ENCODE data around the gene RHOG.

RHOG gene

DNA sequence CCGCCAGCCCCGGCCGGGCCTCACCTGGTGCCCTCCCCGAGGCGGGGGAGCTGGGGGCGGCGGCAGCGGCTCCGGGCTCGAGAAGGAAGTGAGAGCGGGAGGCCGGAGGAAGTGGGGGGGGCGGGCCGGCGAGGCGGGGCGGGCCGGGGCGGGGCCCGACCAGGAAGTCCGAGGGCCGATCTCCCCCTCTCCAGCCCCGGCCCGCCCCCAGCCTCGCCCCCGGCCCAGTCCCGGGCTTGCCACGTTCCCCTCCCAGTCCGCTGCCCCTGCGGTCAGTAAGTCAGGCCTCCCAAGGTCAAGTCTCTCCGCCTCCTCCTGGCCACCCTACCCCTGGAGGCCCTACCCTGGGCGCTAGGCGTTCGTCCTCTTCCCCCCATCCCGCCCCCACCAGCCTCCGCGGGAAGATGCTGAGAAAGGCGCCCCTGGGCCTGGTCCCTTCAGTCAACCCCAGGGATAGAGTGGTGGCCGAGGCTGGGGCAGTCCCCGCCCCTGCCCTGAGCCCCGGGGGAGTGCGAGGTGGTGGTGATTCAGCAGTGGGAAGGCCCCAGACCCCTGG is at the start of gene RHOG:
TSS of gene RHOG (minus strand) at position 90 of the 556 bp plus-strand sequence. CDS start 12,821 bp downstream, outside the sequence.
- POLR2A ChIA-PET = interaction anchor here (0.6 to 2.7 kb wide), 9 partner anchors 8 to 1534 kb away, joined by 3 to 22 read pairs (median 4); partner anchors contain the start of gene STIM1
- DNase-seq (ENCODE audit: extremely low spot score) = peak; percentile 90
- CTCF ChIA-PET = interaction anchor here (0.8 to 43.8 kb wide), 31 partner anchors 9 to 251 kb away, joined by 3 to 1411 read pairs (median 5); partner anchors contain the start of genes NUP98 and STIM1
- TF ChIP-seq, protein P1, sequence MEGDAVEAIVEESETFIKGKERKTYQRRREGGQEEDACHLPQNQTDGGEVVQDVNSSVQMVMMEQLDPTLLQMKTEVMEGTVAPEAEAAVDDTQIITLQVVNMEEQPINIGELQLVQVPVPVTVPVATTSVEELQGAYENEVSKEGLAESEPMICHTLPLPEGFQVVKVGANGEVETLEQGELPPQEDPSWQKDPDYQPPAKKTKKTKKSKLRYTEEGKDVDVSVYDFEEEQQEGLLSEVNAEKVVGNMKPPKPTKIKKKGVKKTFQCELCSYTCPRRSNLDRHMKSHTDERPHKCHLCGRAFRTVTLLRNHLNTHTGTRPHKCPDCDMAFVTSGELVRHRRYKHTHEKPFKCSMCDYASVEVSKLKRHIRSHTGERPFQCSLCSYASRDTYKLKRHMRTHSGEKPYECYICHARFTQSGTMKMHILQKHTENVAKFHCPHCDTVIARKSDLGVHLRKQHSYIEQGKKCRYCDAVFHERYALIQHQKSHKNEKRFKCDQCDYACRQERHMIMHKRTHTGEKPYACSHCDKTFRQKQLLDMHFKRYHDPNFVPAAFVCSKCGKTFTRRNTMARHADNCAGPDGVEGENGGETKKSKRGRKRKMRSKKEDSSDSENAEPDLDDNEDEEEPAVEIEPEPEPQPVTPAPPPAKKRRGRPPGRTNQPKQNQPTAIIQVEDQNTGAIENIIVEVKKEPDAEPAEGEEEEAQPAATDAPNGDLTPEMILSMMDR (IDR thresholded peaks at IDR 0.05; ENCODE audit: control extremely low read depth, extremely low read depth, low read depth, missing control alignments) = no peak

DNA sequence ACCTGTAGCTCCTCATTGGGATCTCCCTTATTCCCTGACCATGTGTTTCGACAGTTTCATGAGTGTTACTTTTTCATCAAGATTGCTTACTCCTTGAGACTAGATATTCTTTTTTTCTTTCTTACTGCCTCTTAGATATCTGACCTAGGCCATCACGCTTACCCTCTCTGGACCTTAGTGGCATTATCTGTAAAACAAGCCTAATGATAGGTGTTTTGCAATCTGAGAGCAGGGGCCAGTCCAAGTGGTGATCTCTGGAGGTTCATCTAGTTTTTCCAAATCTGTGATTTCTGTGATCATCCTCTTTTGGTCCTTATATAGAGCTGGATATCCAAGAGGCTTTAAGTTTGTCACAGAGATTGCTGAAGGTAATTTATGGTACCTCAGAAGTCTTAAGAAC is 49.3 kb upstream of the RHOG start:
- DNase-seq (ENCODE audit: extremely low spot score) = no peak
- POLR2A ChIA-PET = no interaction called here
- TF ChIP-seq, protein P1 (IDR thresholded peaks at IDR 0.05; ENCODE audit: control extremely low read depth, extremely low read depth, low read depth, missing control alignments) = no peak
- CTCF ChIA-PET = interaction anchor here (0.7 to 2.0 kb wide), 5 partner anchors 11 to 183 kb away, joined by 3 to 7 read pairs (median 5); no protein-coding TSS in a partner anchor

GRCh38 chr11:3888876-3889275 is 48.1 kb upstream of the RHOG start:
- ChIA-PET CTCF (interaction anchor here (0.7 to 2.4 kb wide), 5 partner anchors 16 to 184 kb away, joined by 3 to 8 read pairs (median 3); no protein-coding TSS in a partner anchor), POLR2A (no interaction called here)
- TF ChIP-seq, protein P1 (IDR thresholded peaks at IDR 0.05; ENCODE audit: control extremely low read depth, extremely low read depth, low read depth, missing control alignments) = no peak
- no peak for DNase-seq (ENCODE audit: extremely low spot score)

DNA sequence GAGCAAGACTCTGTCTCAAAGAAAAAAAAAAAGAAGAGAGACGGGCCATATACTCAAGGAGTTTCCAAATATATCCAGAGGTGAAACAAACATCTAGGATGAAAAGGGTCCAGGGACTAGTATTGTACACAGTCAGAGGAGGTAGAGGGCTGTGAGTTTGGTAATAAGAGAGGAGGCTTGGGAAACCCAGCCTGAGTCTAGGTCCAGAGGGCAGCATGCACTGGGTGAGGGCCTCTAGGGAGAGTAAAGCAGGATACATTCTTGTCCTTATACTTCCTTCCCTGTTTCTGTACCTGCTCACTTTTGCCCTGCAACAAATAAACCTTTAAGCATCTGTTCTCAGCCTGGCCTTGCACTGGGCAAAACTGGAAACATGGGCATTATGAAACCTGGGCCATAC is 46.2 kb upstream of the RHOG start:
- TF ChIP-seq, protein P1 (IDR thresholded peaks at IDR 0.05; ENCODE audit: control extremely low read depth, extremely low read depth, low read depth, missing control alignments) = no peak
- ChIA-PET POLR2A (no interaction called here), CTCF (interaction anchor here (1.1 to 2.1 kb wide), 2 partner anchors 14 to 32 kb away, joined by 3 to 7 read pairs; partner anchors contain the start of gene STIM1)
- no peak for DNase-seq (ENCODE audit: extremely low spot score)

DNA sequence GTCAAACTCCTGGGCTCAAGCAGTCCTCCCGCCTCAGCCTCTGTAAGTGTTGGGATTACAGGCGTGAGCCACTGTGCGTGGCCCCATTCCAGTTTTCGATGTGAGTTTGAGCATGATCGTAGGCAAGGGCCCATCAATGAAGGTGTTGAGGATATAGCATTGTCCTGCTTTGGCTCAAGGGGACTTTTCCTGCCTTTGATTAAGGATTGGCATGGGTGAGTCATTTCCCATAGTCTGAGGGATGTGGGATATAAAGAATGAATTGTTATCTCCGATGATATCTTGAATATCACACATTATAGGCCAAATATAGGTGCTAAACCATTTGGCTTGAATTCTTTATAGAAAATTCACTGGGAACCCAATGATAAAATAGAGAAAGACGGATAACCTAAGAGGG is 45.1 kb upstream of the RHOG start:
- TF ChIP-seq, protein P1 (IDR thresholded peaks at IDR 0.05; ENCODE audit: control extremely low read depth, extremely low read depth, low read depth, missing control alignments) = no peak
- CTCF ChIA-PET = interaction anchor here (1.1 to 2.1 kb wide), 3 partner anchors 13 to 77 kb away, joined by 3 to 7 read pairs (median 3); partner anchors contain the start of genes PGAP2 and STIM1
- no peak for DNase-seq (ENCODE audit: extremely low spot score)
- POLR2A ChIA-PET = no interaction called here

GRCh38 chr11:3882655-3883054 is 41.9 kb upstream of the RHOG start:
- ChIA-PET POLR2A (no interaction called here), CTCF (interaction anchor here (0.7 to 21.2 kb wide), 5 partner anchors 9 to 41 kb away, joined by 3 to 422 read pairs (median 4); partner anchors contain the start of gene STIM1)
- no peak for DNase-seq (ENCODE audit: extremely low spot score)
- TF ChIP-seq, protein P1 (IDR thresholded peaks at IDR 0.05; ENCODE audit: control extremely low read depth, extremely low read depth, low read depth, missing control alignments) = no peak

Measured in GM10248 (cell line).